GF-D8 (cell line): ENCODE results near the gene ZBTB46.

Experiments
- DNase-seq: peaks from one replicate; lab custom pipeline; 2025; lab: John Stamatoyannopoulos, UW

The ZBTB46 gene

DNA sequence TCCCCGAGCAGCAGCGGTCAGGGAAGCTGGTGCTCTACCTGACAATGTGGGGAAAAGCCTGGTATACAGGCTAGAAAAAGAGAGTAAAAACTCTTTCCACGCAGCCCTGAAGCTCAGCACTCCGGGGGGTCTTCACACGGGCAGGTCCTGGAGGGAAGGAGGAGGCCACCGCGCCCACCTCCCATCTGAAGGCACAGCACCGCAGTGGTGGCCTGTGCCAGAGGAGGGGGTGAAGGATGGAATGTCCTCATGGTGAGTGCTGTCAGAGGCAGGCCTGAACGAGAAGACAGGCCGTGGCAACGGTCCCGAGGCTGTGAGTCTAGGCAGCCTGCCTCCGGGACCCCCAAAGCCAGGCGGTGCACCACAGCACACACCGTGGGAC is 85.6 kb downstream of the ZBTB46 start:
- no peak for DNase-seq

DNA sequence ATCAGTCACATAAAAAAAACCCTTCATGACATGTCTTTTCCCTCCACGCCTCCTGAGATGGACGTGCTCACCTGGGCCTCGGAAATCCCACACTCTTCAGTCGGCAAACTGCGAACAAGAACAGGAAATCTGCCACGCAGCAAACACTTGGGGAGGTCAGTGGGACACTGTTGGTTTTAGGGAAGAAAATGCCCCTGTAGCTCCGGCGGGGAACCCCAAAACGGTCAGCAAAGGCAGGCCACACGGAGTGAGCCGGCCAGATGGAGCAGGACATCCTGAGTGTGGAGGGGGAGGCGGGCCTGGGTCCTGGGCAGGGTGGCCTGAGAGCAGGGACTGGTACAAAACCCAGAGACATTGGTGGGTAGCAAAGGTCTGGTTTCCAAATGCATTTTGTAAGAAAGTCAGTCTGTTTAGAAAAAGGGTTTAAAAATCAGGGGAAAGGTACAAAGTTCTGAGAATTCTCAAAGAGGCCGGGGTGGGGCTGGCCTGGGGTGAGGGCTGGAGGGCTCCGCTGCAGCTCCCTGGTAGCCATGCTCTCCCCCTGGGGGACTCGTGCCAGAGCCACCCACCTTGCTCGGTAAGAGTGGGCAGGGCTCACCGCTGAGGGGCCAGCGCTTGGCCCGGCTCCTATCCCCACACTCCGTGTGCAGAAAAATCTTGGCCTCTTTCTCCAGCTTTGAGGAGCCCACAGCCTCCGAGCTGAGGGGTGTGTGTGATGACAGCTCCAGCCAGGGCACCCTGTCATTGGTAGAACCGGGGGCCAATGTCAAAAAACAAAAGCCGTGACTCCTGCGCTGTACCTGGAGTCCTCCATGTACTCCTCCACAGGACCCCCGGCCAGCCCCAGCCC is 86.3 kb downstream of the ZBTB46 start:
- no peak for DNase-seq

DNA sequence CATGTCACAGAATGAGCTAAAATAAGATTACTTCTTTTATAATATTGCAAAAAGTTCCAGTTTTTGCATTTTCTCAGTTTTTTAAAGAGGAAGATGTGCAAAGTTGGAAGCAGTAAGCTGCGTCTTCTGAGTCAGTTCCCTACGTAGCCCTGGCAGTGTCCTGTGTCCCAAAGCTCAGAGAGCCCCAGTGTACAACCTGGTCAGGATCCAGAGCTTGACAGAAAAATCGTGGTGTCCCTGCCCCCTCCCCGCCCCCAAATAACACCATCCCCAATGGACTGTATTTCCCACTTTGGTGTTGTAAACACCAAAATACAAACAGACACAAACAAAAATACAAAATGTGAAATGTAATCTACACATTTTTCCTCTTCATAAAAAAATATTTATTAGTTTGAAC is 86.9 kb downstream of the ZBTB46 start:
- no peak for DNase-seq

DNA sequence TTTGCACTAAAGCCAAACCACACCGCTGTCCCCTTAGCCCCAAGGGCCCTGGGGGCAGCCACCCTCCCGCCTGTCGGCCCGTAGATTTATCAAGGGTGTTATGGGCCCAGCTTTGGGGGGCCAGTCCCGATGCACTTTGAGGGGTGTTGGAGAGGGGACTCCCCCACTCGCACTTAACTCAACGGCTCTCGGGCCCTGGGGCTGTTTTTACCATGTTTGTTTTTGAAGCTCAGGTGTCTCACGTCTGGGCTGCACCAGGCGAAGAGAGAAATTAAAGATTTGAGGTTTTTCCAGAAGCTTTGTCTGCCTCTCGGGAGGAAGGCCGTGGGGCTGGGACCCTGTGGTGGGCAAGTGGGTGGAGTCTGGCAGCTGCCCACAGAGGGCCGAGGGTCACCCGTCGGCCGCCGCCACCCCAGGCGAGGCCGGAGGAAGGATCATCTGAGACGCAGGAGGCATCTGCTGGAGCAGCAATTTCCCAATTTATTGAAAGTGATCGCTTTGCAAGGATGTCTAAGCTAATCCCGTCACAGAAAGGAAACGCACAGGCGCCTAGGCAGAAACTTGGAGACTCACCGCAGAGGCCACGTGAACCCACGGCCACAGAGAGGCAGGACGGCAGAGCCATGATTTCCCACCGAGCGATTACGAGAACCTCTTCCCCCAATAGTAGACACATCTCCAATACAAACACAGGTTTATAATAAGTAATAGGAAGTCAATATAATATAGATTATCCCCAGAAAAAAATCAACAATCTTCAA is 87.7 kb downstream of the ZBTB46 start:
- DNase-seq = no peak

DNA sequence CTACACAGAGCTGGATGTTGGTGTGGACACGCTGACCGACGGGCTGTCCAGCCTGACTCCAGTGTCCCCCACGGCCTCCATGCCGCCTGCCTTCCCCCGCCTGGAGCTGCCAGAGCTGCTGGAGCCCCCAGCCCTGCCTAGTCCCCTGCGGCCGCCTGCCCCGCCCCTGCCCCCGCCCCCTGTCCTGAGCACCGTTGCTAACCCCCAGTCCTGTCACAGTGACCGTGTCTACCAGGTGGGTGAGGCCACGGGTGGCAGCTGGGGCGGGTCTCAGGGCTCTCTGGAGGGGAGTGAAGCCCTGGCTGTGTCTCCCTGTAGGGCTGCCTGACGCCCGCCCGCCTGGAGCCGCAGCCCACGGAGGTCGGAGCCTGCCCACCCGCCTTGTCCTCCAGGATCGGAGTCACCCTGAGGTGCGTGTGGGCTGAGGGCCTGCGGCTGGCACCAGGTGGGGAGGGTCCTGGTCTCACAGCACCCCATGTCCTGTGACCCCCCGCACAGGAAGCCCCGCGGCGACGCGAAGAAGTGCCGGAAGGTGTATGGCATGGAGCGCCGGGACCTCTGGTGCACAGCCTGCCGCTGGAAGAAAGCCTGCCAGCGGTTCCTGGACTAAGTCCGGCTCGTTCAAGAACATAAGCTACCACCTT is 88.6 kb downstream of the ZBTB46 start:
- DNase-seq = no peak

DNA sequence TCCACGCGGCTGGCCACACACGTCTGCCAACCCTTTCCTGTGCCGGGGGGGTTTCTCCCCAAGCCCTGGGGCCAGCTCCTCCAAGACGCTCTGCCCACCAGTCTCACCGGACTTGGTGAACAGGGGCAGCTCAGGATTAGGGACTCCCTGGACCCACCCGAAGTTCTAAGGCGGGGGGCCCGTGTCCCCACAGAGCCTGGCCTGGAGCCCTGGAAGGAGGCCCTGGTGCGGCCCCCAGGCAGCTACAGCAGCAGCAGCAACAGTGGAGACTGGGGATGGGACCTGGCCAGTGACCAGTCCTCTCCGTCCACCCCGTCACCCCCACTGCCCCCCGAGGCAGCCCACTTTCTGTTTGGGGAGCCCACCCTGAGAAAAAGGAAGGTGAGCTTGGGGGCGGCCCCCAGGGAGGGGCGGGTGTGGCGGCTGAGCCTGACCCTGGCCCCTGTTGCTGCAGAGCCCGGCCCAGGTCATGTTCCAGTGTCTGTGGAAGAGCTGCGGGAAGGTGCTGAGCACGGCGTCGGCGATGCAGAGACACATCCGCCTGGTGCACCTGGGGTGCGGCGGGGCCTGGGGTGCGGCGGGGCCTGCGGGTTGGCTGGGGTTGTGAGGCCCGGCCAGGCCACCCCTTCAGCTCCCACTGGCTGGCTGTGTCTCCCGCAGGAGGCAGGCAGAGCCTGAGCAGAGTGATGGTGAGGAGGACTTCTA is 89.2 kb downstream of the ZBTB46 start:
- no peak for DNase-seq

DNA sequence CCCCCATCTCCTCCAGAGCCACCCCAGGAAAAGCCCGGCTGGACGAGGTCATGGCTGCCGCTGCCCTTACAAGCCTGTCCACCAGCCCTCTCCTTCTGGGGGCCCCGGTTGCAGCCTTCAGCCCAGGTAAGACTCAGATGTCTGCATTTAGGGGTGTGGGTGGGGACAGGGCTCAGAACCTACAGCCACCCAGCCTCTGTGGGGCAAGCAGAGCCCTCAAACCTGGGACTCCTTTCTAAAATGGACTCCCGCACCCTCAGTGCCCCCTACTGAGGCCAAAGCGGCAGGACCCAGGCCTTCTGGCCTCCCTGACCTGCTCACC is 89.7 kb downstream of the ZBTB46 start:
- no peak for DNase-seq

DNA sequence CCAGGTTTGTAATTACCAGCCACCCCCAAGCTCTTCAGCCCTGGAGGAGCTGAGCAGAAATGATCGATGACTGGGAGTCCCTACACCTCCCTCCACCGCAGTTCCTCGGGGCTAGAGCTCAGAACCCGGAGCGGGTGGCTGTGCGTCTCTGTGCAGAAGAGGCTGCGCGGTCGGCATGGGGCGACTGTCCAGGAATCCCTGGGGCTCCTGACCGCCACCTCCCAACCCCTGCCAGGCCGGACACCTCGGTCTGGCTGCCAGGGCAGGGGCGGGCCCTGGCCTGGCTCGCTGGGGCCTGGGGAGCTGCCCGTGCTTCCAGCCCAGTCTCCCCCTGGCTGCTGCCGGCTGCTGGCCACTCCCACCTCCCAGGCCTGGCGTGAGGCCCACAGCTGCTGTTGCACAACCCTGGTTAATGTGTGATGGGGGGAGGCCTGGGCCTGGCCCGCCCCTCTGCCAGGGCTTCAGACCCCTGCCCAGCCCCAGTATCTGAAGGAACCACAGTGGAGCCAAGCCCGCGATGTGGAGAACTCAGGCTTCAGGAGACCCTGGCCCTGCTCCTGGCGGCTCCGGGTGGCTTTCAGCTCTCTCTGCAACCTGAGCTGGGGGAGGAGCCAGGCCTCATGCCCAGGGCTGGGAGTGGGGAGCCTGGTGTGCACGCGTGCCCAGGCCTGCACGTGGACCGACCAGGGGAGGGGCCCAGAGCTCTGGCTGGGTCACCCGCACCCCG is 90.3 kb downstream of the ZBTB46 start:
- peak; percentile 63 for DNase-seq

DNA sequence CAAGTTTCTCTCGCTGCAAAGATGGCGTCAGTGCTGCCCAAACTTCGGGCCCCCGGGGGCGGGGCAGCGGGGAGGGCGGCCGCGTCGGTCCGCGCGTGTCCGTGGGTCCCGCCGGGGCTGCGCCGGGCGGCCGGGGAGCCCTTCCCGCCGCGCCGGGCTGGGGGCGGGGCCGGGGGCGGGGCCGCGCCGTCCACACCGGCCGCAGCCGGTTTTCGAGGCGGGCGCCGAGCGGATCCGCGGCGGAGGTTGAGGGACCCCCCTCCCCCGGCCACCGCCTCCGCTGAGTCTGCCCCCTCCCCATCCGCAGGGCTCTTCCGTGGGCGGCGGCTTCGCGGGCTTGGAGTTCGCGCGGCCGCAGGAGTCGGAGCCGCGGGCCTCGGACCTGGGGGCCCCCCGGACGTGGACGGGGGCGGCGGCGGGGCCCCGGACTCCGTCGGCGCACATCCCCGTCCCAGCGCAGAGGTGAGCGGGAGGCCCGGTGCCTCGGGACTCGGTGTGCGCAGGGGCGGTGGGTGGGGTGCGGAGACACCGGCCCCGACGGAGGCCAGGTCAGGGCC is 90.9 kb downstream of the ZBTB46 start:
- DNase-seq = no peak

DNA sequence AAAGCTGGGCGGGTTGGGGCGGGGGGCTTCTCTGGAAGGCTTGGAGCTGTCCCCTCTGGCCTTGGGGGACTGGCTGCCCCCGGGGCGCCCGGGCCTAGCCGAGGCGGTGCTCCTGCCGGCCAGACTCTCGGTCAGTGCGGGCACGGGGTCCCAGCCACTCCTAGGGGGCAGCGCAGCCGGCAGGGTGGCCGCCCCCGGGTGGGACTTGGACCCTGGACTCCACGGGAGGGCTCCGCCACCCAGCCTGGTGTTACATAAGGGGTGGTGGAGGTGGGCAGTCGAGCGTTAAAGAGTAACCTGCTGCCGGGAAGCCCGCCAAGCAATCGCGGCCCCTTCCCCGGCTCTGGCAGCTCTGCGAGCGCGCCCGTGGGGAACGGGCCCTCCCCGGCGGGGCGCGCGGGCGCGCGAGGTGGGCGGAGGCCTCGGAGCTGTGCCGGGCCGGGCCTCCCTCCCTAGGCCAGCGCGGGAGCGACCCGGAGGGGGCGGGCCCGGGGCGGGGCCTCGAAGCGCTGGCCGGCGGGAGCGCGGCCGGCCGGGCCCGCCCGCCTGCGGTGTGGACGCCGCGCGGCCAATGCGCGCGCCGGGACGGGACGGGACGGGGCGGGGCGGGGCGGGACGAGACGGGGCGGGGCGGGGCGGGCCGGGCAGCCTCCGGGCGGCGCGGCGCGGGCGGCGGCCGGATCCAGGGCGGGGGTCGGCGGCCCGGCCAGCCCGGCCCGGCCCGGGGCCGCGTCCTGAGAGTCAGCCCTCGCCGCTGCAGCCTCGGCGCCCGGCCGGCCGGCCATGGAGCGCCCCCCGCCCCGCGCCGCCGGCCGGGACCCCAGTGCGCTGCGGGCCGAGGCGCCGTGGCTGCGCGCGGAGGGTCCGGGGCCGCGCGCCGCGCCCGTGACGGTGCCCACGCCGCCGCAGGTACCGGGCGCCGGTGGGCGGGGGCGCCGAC is 91.7 kb downstream of the ZBTB46 start, which contains the start of gene SLC2A4RG:
SLC2A4RG (plus strand) TSS at position 647 of the 940 bp plus-strand sequence; CDS start at position 784, 137 bp downstream.
- DNase-seq = peak; percentile 32

DNA sequence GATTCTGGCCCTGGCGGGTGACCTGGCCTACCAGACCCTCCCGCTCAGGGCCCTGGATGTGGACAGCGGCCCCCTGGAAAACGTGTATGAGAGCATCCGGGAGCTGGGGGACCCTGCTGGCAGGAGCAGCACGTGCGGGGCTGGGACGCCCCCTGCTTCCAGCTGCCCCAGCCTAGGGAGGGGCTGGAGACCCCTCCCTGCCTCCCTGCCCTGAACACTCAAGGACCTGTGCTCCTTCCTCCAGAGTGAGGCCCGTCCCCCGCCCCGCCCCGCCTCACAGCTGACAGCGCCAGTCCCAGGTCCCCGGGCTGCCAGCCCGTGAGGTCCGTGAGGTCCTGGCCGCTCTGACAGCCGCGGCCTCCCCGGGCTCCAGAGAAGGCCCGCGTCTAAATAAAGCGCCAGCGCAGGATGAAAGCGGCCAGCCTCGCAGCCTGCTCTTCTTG is 92.4 kb downstream of the ZBTB46 start:
- no peak for DNase-seq

DNA sequence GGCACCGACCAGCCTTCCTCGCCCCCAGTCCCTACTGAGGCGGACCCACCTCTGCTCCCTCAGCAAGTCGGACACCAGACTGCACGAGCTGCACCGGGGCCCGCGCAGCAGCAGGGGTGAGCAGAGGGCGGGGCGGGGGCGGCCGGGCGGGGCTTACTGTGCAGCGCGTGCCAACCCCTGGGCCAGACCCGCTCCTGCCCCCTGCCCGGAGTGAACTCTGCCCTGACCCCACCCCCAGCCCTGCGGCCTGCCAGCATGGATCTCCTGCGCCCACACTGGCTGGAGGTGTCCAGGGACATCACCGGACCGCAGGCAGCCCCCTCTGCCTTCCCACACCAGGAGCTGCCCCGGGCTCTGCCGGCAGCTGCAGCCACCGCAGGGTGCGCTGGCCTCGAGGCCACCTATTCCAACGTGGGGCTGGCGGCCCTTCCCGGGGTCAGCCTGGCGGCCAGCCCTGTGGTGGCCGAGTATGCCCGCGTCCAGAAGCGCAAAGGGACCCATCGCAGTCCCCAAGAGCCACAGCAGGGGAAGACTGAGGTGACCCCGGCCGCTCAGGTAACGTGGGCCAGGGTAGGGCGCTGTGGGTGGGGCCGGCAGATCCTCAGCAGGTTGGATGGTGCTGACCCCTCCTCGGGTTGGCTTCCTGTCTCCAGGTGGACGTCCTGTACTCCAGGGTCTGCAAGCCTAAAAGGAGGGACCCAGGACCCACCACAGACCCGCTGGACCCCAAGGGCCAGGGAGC is 92.9 kb downstream of the ZBTB46 start:
- DNase-seq = no peak

DNA sequence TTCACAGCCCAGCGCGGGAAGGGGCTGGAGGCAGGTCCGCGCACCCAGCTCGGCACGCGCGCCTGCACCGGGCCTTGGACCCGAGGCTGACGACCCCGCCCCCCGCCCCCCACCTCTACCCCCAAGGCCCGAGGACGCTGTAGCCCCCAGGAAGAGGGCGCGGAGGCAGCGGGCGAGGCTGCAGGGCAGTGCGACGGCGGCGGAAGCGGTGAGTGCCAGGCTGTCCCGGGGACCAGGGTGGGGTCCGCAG is 93.4 kb downstream of the ZBTB46 start:
- no peak for DNase-seq

DNA sequence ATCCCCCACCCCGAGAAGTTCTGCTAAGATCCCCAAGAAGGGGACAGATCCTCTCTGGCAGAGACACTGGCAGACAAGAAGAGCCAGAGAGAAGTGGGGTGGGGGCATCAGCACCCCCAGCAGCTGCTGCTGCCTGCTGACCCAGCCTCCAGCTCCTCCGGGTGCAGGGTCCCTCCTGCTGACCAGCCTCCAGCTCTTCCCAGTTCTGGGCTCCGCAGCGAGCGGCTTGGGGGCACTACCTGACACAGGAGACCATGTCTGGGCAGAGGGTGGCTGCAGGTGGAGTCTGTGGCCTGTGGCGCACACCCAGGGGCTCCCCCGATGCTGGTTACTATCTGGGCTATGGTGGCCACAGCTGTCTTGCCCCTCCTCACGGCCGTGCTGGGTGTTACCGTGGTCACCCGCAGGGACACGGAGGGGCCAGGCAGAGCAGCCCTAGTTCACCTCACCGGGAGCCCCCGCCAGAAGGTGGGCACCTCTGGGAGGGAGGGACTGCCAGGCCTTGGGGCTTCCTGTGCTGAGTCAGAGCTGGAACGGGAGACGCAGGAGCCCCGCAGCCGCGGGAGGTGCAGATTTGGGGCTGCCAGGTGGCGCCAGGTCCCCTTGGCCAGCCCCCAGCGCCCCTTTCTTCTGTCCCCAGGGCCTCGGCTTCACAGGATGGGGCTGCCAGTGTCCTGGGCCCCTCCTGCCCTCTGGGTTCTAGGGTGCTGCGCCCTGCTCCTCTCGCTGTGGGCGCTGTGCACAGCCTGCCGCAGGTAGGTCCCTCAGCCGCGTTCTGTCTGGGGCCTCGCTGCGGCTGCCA is 94.0 kb downstream of the ZBTB46 start:
- DNase-seq = no peak

DNA sequence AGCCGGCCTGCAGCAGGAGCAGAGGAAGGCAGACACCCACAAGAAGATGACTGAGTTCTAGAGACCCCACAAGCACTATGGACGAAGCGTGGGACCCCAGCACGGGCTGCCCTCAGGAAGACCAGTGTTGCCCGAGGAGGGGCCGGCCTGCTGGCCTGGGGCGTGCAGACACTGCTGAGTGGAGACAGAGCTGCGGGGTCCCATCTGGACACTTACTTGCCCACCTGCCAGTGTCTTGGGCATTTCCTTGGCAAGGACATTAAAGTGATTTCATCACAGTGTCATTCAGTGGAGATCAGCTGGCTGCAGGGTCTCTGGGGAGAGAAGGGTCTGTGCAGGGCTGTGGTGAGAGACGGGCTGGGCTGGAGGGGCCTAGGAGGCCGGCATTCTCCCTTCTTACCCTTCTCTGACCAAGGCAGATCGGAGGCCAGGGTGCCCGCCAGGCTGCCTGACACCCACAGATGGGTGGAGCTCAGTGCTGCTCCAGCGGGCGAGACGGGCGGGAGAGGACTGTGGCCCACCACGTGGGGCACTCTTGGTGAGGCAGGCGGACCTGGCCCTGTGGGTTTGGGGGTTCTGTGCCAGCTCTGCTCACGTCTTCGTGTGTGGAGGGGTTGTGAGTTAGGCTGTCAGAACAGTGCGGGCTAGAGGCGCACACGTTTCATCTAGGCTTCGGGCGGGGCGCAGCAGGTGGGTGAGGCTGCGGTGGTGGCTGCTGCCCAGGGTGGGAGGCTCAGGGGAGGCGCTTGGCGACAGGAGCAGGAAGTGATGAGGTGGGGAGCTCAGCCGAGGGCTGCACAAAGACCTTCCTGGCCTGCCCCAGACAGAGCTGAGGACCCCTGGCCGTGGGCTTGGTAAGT is 95.0 kb downstream of the ZBTB46 start, which contains the start of gene LIME1:
LIME1 (plus strand) TSS at position 806 of the 860 bp plus-strand sequence. CDS start 886 bp downstream, outside the sequence.
- no peak for DNase-seq

DNA sequence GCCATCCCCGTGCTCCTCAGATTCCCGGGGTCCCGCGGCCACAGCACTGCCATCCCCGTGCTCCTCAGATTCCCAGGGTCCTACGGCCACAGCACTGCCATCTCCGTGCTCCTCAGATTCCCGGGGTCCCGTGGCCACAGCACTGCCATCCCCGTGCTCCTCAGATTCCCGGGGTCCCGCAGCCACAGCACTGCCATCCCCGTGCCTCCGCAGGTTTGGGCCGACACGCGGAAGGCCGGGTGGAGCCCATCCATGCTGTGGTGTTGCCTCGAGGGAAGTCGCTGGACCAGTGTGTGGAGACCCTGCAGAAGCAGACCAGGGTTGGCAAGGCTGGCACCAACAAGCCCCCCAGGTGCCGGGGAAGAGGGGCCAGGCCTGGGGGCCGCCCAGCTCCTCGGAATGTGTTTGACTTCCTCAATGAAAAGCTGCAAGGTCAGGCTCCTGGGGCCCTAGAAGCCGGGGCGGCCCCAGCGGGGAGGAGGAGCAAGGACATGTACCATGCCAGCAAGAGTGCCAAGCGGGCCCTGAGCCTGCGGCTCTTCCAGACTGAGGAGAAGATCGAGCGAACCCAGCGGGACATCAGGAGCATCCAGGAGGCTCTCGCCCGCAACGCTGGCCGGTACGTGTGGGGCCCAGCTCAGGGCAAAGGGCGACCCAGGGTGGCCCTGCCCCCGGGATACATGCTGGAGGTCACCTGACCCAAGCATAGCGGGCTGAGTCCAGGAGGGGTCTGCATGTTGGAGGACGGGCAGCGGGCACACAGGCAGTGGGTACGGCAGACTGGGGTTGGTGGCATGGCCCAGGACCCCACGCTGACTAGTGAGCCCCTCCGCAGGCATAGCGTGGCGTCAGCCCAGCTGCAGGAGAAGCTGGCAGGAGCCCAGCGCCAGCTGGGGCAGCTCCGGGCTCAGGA is 95.9 kb downstream of the ZBTB46 start:
- DNase-seq = no peak
